Measurements from ENCODE around the gene PGBD5. TPM values are rescaled to one million over a fixed set of nuclear protein-coding genes. Genes with fewer than 3 reads are reported as not detected.

PGBD5 gene
- total RNA-seq, 3 donors from 2014 or later (not counting 1 experiment from before 2014, with no cell fraction given), result 0.02 to 0.90 TPM; not detected in 1

DNA sequence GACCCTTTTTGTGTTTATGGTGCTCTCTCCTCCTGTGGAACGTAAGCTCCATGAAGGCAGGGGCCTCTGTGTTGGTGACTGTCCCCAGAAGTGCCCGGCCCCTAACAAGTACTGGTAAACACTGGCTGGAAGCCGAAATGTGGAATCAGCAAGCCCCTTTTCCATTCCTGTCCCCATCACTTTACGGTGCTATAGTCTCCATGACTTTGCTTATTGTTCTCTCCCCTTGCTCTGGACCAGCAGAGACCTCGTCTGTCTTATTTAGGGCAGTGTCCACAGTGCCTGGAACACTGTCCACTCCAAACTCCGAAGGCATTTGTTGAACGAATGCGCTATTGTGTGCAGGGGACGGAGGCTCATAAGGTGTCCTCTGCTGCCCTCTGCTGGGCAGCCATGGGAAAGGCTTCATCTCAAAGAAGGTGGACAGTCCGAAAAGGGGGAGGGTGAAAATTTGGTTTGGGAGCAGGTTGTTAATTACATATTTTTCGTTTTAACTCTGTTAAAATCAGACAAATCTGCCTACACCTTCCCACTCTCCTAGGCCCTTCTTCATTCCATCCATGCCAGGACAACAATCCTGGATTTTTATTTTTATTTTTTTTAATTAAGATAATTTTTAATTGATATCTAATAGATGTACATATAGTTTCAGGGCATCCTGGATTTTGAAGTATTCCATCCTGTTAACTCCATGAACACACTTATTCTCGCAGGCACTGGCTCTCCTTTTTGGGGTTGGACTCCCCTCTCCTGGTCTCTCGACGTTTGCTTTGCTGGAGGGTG is 115.6 kb downstream of the PGBD5 start:
- peak; percentile 63 to 86 for DNase-seq
- Mint-ChIP-seq H3K9me3 (no peaks in the 10 kb centered on the region), H3K27me3 (ENCODE audit: low read depth in 2 of 2) (peaks cover 0 to 7% of the 10 kb centered on the region in 2 donors), H3K4me1 (peaks cover 5% of the 10 kb centered on the region in 2 donors), H3K27ac (no peak overlapping the region), H3K4me3 (no peak overlapping the region), H3K36me3 (no peaks in the 10 kb centered on the region)
- Histone ChIP-seq H3K27ac (ENCODE audit: low read length) (no peak overlapping the region), H3K4me1 (ENCODE audit: control insufficient read depth, insufficient read depth, low read length) (no peaks in the 10 kb centered on the region), H3K27me3 (ENCODE audit: control insufficient read depth, insufficient read depth, low read length) (no peaks in the 10 kb centered on the region), H3K4me3 (ENCODE audit: low read length) (no peak overlapping the region), H3K36me3 (ENCODE audit: control insufficient read depth, insufficient read depth, low read length) (no peaks in the 10 kb centered on the region), H3K9me3 (ENCODE audit: control insufficient read depth, insufficient read depth, low read length) (no peaks in the 10 kb centered on the region)
- peak; percentile 84 to 95 (median 95) for ATAC-seq
- intact Hi-C loops (cut with micrococcal nuclease), result loop anchor here (1.0 kb wide), 3 partner anchors 595 to 1052 kb away; no protein-coding TSS in a partner anchor
- 42% methylated on average over 13 of the region's 14 CpGs for WGBS (ENCODE audit: insufficient coverage)
- TF ChIP-seq, protein P1, sequence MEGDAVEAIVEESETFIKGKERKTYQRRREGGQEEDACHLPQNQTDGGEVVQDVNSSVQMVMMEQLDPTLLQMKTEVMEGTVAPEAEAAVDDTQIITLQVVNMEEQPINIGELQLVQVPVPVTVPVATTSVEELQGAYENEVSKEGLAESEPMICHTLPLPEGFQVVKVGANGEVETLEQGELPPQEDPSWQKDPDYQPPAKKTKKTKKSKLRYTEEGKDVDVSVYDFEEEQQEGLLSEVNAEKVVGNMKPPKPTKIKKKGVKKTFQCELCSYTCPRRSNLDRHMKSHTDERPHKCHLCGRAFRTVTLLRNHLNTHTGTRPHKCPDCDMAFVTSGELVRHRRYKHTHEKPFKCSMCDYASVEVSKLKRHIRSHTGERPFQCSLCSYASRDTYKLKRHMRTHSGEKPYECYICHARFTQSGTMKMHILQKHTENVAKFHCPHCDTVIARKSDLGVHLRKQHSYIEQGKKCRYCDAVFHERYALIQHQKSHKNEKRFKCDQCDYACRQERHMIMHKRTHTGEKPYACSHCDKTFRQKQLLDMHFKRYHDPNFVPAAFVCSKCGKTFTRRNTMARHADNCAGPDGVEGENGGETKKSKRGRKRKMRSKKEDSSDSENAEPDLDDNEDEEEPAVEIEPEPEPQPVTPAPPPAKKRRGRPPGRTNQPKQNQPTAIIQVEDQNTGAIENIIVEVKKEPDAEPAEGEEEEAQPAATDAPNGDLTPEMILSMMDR (IDR thresholded peaks at IDR 0.05), result peak; percentile 95

DNA sequence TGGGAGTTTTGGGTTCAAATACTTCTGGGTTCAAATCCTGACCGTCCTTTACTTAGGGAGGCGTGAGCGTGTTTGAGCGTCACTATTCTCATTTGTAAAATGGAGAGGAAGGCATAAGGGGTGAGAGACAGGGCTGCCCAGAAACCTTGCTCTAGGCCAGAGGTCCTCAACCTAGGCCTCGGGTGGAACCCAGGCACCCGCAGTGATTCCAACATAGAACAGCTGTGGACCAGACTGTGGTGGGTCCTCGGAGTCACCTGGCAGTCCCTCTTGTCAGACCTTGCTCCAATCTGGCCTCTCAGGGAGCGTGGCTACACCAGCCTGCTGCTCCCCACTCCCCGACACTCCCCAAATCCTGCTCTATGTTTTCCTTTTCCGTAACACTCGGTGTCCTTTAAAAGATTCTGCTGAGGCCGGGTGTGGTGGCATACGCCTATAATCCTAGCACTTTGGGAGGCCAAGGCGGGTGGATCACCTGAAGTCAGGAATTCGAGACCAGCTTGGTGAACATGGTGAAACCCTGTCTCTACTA is 116.4 kb downstream of the PGBD5 start:
- DNase-seq (no peak), ATAC-seq (no peak)
- intact Hi-C loops (cut with micrococcal nuclease), result loop anchor here (1.0 kb wide), 3 partner anchors 594 to 1051 kb away; no protein-coding TSS in a partner anchor
- H3K27ac Mint-ChIP-seq, result no peak overlapping the region
- no peaks in the 10 kb centered on the region for H3K36me3 Mint-ChIP-seq
- no peaks in the 10 kb centered on the region for H3K9me3 Mint-ChIP-seq
- H3K27me3 ChIP-seq (ENCODE audit: control insufficient read depth, insufficient read depth, low read length), result no peaks in the 10 kb centered on the region
- H3K36me3 ChIP-seq (ENCODE audit: control insufficient read depth, insufficient read depth, low read length), result no peaks in the 10 kb centered on the region
- H3K9me3 ChIP-seq (ENCODE audit: control insufficient read depth, insufficient read depth, low read length), result no peaks in the 10 kb centered on the region
- H3K27me3 Mint-ChIP-seq (ENCODE audit: low read depth in 2 of 2), result peaks cover 0 to 7% of the 10 kb centered on the region in 2 donors
- no peak overlapping the region for H3K27ac ChIP-seq (ENCODE audit: low read length)
- peaks cover 5% of the 10 kb centered on the region in 2 donors for H3K4me1 Mint-ChIP-seq
- H3K4me1 ChIP-seq (ENCODE audit: control insufficient read depth, insufficient read depth, low read length), result no peaks in the 10 kb centered on the region
- WGBS (ENCODE audit: insufficient coverage), result 93% methylated on average over 15 of the region's 15 CpGs
- TF ChIP-seq, protein P1 (IDR thresholded peaks at IDR 0.05), result no peak
- H3K4me3 ChIP-seq (ENCODE audit: low read length), result no peak overlapping the region
- no peak overlapping the region for H3K4me3 Mint-ChIP-seq

DNA sequence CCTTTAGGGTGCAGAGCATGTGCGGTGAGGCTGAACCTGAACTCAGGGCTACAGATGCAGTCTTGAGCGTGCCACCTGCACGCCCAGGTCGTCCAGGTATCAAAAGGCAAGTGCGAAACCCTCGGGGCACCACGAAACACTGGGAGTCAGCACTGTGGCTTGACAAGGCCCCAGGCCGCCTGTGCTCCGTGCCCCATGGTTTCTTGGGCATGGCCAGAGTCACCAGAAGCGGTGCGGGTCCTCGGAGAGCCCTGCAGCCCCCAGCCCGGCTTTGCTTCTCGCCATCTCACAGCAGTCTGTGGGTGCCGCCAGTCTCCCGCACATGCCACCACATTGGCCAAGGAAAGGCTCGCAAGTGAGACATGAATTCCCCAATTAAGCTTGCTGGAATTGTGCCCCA is 117.3 kb downstream of the PGBD5 start:
- no peak overlapping the region for H3K27ac Mint-ChIP-seq
- no peaks in the 10 kb centered on the region for H3K36me3 ChIP-seq (ENCODE audit: control insufficient read depth, insufficient read depth, low read length)
- no peak overlapping the region for H3K4me3 ChIP-seq (ENCODE audit: low read length)
- H3K9me3 ChIP-seq (ENCODE audit: control insufficient read depth, insufficient read depth, low read length), result no peaks in the 10 kb centered on the region
- no peaks in the 10 kb centered on the region for H3K27me3 ChIP-seq (ENCODE audit: control insufficient read depth, insufficient read depth, low read length)
- TF ChIP-seq, protein P1 (IDR thresholded peaks at IDR 0.05), result no peak
- H3K4me1 Mint-ChIP-seq, result peaks cover 5% of the 10 kb centered on the region in 2 donors
- ATAC-seq (no peak), DNase-seq (no peak)
- no peak overlapping the region for H3K4me3 Mint-ChIP-seq
- no peaks in the 10 kb centered on the region for H3K4me1 ChIP-seq (ENCODE audit: control insufficient read depth, insufficient read depth, low read length)
- no peaks in the 10 kb centered on the region for H3K36me3 Mint-ChIP-seq
- H3K27me3 Mint-ChIP-seq (ENCODE audit: low read depth in 2 of 2), result peaks cover 0 to 7% of the 10 kb centered on the region in 2 donors
- 95% methylated on average over 17 of the region's 17 CpGs for WGBS (ENCODE audit: insufficient coverage)
- no peak overlapping the region for H3K27ac ChIP-seq (ENCODE audit: low read length)
- H3K9me3 Mint-ChIP-seq, result no peaks in the 10 kb centered on the region
- intact Hi-C loops (cut with micrococcal nuclease), result no loop called here
